Endodermal cell (in vitro differentiated cells): Measurements from ENCODE around the gene ANAPC10. TPM values are rescaled to one million over a fixed set of nuclear protein-coding genes. Genes with fewer than 3 reads are reported as not detected.
A peak's percentile ranks its signal among the peaks of the same experiment; 100 is the strongest.

Source experiments
- DNase-seq: peaks from one replicate; pipeline ENCODE4 v3.0.0-alpha.2; 2017
- H3K27ac ChIP-seq: 2 replicates; pipeline ENCODE4 v1.5.1; 2013; ENCODE audit warnings: mild to moderate bottlenecking, low read depth, low read length, moderate library complexity
- H3K27me3 ChIP-seq: 2 replicates; pipeline ENCODE4 v1.6.1; 2013; ENCODE audit warnings: mild to moderate bottlenecking, low read length, moderate library complexity; ENCODE audit not compliant: insufficient read depth, control insufficient read depth, poor library complexity, severe bottlenecking
- H3K36me3 ChIP-seq: 2 replicates; pipeline ENCODE4 v1.7.0; 2013; ENCODE audit warnings: mild to moderate bottlenecking, low read length, moderate library complexity; ENCODE audit not compliant: control insufficient read depth, insufficient read depth
- H3K4me1 ChIP-seq: one replicate; pipeline ENCODE4 v1.7.0; 2013; ENCODE audit warnings: low read length; ENCODE audit not compliant: control insufficient read depth, insufficient read depth
- H3K4me3 ChIP-seq: 2 replicates; pipeline ENCODE4 v1.5.1; 2013; ENCODE audit warnings: mild to moderate bottlenecking, low read length, moderate library complexity
- H3K9ac ChIP-seq: 2 replicates; pipeline ENCODE4 v1.6.1; 2013; ENCODE audit warnings: mild to moderate bottlenecking, low read length, moderate library complexity; ENCODE audit not compliant: poor library complexity, severe bottlenecking; ENCODE audit errors: extremely low read depth
- H3K9me3 ChIP-seq: 2 replicates; pipeline ENCODE4 v1.6.1; 2013; ENCODE audit warnings: mild to moderate bottlenecking, low read length, moderate library complexity; ENCODE audit not compliant: control insufficient read depth
- H3K27ac Mint-ChIP-seq: 2 replicates; pipeline ENCODE4 v1.8.0; 2020; ENCODE audit warnings: mixed read lengths
- H3K27me3 Mint-ChIP-seq: 2 replicates; pipeline ENCODE4 v1.8.0; 2021; ENCODE audit warnings: mild to moderate bottlenecking, mixed read lengths; ENCODE audit not compliant: insufficient read depth
- H3K36me3 Mint-ChIP-seq: 2 replicates; pipeline ENCODE4 v1.8.0; 2020; ENCODE audit warnings: low read depth, mixed read lengths
- H3K4me1 Mint-ChIP-seq: 2 replicates; pipeline ENCODE4 v1.8.0; 2020; ENCODE audit warnings: mixed read lengths
- H3K4me3 Mint-ChIP-seq: 2 replicates; pipeline ENCODE4 v1.8.0; 2020; ENCODE audit warnings: mild to moderate bottlenecking, moderate library complexity, mixed read lengths
- H3K9me3 Mint-ChIP-seq: 2 replicates; pipeline ENCODE4 v1.8.0; 2020; ENCODE audit warnings: mild to moderate bottlenecking, mixed read lengths
- CTCF ChIP-seq: fragments of 200-600 bp; sonication (generic); conservative IDR thresholded peaks from 2 replicates; pipeline ENCODE4 v1.5.0; 2021; ENCODE audit warnings: antibody characterized with exemption, mild to moderate bottlenecking
- WGBS, 2 experiments: methylation state at CpG; one replicate each; pipeline versions ENCODE4 v1.1.5 to v1.1.7; 2013; ENCODE audit warnings: missing lambda C conversion rate in 2 of 2, mixed read lengths in 1 of 2; ENCODE audit not compliant: insufficient coverage in 1 of 2, insufficient read length in 1 of 2; 5-methylcytosine and 5-hydroxymethylcytosine counted together
- total RNA-seq, 2 donors: library from RNA; stranded (reverse); fragmentation: NEBNext Ultra II Directional in 1 of 2; extraction: Animal tissue kit (Norgen Biotek cat#: 25700) in 1 of 2; gene quantifications; 2 replicates in 1 of 2; 3 replicates in 1 of 2; pipeline ENCODE4 v1.2.1, GENCODE V29; 2021

Gene ANAPC10
- total RNA-seq, 2 donors from 2014 or later = 25.0 to 29.6 TPM

DNA sequence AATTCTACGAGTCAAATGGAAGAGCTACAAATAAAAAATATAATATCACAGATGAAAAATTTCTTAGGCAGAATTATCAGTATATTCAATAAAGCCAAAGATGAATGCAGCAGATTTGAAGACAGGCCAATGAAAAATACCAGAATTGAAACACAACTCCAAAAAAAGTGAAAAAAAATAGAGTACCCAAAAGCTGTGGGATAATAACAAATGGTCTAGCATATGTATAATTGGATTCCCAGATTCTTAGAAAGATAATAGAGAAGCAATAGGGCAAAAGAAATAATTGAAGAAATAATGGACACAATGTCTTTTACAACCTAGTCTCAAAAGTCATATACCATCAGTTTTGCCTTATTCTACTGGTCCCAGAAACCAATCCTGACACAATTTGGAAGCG, 4.4 kb downstream of the ANAPC10 start:
- H3K36me3 Mint-ChIP-seq = peaks cover 48% of the 10 kb centered on the region
- no peak for TF ChIP-seq CTCF
- H3K4me1 Mint-ChIP-seq = peaks cover 5% of the 10 kb centered on the region
- no peaks in the 10 kb centered on the region for H3K27me3 Mint-ChIP-seq
- DNase-seq = no peak
- H3K4me3 ChIP-seq = peak overlapping the region; percentile 23
- no peaks in the 10 kb centered on the region for H3K27me3 ChIP-seq
- H3K4me3 Mint-ChIP-seq = no peak overlapping the region
- no peak overlapping the region for H3K27ac ChIP-seq
- H3K9ac ChIP-seq = no peak overlapping the region
- H3K27ac Mint-ChIP-seq = no peak overlapping the region
- H3K9me3 ChIP-seq = peaks cover 21% of the 10 kb centered on the region
- WGBS, 2 experiments = 94% methylated on average over 2 of the region's 2 CpGs; no CpG with 5 or more reads in 1 of the 2 experiments
- no peaks in the 10 kb centered on the region for H3K4me1 ChIP-seq
- H3K9me3 Mint-ChIP-seq = peaks cover 9% of the 10 kb centered on the region
- H3K36me3 ChIP-seq = peaks cover 59% of the 10 kb centered on the region

DNA sequence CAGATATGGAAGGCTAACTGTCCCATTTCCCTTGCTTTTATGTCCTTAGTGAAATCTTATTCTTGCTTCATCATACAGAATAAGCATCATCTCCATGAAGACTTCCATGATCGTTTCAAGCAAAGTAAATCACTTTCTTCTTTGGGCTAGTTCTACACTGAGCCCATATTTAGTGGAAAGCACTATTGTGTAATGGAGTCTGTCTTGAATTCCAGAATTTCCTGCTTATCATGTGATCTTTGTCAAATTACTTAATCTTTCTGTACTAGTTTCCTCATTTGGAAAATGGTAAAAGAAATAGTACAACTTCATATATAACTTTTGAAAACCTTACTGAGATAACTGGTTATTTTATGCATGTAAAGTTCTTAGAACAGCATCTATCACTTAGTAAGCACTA, 7.6 kb downstream of the ANAPC10 start:
- H3K9me3 Mint-ChIP-seq = peaks cover 9% of the 10 kb centered on the region
- 83 to 90% methylated on average over 1 of the region's 1 CpG for WGBS, 2 experiments
- peaks cover 72% of the 10 kb centered on the region for H3K36me3 Mint-ChIP-seq

GRCh38 chr4:145083891-145084605, 13.9 kb downstream of the ANAPC10 start:
- no peak overlapping the region for H3K27ac ChIP-seq
- H3K9ac ChIP-seq = no peak overlapping the region
- no peak overlapping the region for H3K4me3 Mint-ChIP-seq
- no peak for TF ChIP-seq CTCF
- H3K27ac Mint-ChIP-seq = no peak overlapping the region
- H3K9me3 ChIP-seq = peaks cover 4% of the 10 kb centered on the region
- no peaks in the 10 kb centered on the region for H3K4me1 Mint-ChIP-seq
- H3K27me3 ChIP-seq = no peaks in the 10 kb centered on the region
- H3K27me3 Mint-ChIP-seq = no peaks in the 10 kb centered on the region
- H3K4me1 ChIP-seq = no peaks in the 10 kb centered on the region
- WGBS, 2 experiments = 97 to 100% methylated on average over 1 of the region's 1 CpG
- H3K36me3 Mint-ChIP-seq = peaks cover 59% of the 10 kb centered on the region
- peaks cover 73% of the 10 kb centered on the region for H3K36me3 ChIP-seq
- H3K9me3 Mint-ChIP-seq = no peaks in the 10 kb centered on the region
- DNase-seq = no peak
- H3K4me3 ChIP-seq = no peak overlapping the region

More for the DNA sequence above, 7.6 kb downstream of the ANAPC10 start:
- no peak overlapping the region for H3K4me3 ChIP-seq
- no peaks in the 10 kb centered on the region for H3K4me1 ChIP-seq
- H3K27ac Mint-ChIP-seq = no peak overlapping the region
- H3K36me3 ChIP-seq = peaks cover 72% of the 10 kb centered on the region
- H3K27me3 ChIP-seq = no peaks in the 10 kb centered on the region
- H3K4me3 Mint-ChIP-seq = no peak overlapping the region
- no peaks in the 10 kb centered on the region for H3K4me1 Mint-ChIP-seq
- H3K27ac ChIP-seq = no peak overlapping the region
- H3K9me3 ChIP-seq = peaks cover 21% of the 10 kb centered on the region
- H3K9ac ChIP-seq = no peak overlapping the region
- DNase-seq = no peak
- TF ChIP-seq CTCF = no peak
- no peaks in the 10 kb centered on the region for H3K27me3 Mint-ChIP-seq
